ENCODE measurements around the gene BLID. TPM values are rescaled to one million over a fixed set of nuclear protein-coding genes. Genes with fewer than 3 reads are reported as not detected.

The BLID gene
- total and polyA plus RNA-seq, 7 donors, result 0.04 to 0.45 TPM; not detected in 5

DNA sequence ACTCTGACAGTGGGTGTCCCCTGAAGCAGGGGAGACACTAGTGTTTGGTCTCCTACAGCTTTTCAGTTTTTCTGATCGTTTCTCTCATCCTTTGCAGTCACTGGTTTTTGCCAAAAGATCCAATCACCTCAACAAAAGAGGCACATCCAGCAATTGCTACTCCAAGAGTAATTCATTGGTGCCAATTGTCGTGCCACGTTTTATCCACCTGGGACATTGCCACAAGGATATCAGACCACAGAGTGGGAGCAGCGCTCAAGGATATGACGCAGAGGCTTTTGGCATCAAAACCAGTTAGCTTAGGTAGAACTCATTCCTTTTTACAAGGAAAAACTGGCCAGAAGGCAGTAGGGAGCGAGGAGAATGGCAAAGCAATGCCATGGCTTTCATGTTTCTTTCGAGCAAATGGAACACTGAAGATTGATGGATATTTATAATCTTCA lies 40.9 kb upstream of the BLID start:
- intact Hi-C loops (cut with DNase I), result loop anchor here in 1 of 2 donors (1.0 kb wide), 1 partner anchor 61 kb away; no protein-coding TSS in a partner anchor

DNA sequence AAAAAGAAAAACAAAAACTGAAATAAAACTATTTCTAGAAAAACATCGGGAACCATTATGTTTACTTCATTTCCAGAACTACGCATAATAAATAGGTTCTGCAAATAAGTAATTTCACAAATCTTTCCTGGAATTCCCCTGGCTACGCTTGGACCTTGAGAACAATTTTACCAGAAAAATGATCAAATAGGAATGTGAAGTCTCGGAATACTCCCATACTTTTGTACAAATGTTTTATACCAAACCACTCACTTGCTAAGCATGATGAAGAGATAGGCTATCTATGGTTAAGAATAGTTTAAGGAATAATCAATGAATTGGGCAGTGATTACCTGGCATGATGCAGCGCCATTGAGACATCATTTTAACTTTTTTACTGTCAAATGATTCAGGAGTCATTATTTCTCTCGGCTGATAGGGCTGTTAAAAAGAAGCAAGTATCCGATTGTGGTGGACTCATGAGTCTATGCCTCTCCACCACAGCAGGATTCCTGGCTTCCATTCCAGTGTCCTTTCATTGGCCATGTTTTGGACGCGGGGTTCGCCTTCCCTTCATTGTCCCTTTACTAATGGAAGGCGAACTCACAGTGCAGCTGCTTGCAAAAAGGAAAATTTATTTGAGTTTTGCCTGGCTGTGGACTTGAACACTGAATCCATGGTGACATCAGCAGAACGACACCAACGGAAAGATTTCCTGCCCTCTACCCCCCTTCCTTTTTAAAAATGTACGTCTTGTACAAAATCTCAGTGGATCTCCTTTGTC lies 39.9 kb upstream of the BLID start:
- H3K4me1 ChIP-seq, result peaks cover 5% of the 10 kb centered on the region

More for the DNA sequence above, 40.9 kb upstream of the BLID start:
- H3K36me3 ChIP-seq (ENCODE audit: insufficient read depth in 1 of 2, low read depth in 1 of 2), result no peaks in the 10 kb centered on the region
- H3K27me3 ChIP-seq (ENCODE audit: insufficient read depth in 3 of 3, low read length in 2 of 3), result no peaks in the 10 kb centered on the region
- DNase-seq (peak in 1 of 2 donors; percentile 31), ATAC-seq (peak; percentile 55 to 78 (median 72))
- peak overlapping the region; percentile 73 for H3K4me3 ChIP-seq
- no peaks in the 10 kb centered on the region for H3K9me3 ChIP-seq
- H3K27ac ChIP-seq, result peak overlapping the region; percentile 78
- 16 to 27% (median 18%) methylated on average over 7 of the region's 7 CpGs for WGBS, 3 donors
- peaks cover 10% of the 10 kb centered on the region for H3K4me1 ChIP-seq
- TF ChIP-seq, protein P1, sequence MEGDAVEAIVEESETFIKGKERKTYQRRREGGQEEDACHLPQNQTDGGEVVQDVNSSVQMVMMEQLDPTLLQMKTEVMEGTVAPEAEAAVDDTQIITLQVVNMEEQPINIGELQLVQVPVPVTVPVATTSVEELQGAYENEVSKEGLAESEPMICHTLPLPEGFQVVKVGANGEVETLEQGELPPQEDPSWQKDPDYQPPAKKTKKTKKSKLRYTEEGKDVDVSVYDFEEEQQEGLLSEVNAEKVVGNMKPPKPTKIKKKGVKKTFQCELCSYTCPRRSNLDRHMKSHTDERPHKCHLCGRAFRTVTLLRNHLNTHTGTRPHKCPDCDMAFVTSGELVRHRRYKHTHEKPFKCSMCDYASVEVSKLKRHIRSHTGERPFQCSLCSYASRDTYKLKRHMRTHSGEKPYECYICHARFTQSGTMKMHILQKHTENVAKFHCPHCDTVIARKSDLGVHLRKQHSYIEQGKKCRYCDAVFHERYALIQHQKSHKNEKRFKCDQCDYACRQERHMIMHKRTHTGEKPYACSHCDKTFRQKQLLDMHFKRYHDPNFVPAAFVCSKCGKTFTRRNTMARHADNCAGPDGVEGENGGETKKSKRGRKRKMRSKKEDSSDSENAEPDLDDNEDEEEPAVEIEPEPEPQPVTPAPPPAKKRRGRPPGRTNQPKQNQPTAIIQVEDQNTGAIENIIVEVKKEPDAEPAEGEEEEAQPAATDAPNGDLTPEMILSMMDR (IDR thresholded peaks at IDR 0.05), result no peak

DNA sequence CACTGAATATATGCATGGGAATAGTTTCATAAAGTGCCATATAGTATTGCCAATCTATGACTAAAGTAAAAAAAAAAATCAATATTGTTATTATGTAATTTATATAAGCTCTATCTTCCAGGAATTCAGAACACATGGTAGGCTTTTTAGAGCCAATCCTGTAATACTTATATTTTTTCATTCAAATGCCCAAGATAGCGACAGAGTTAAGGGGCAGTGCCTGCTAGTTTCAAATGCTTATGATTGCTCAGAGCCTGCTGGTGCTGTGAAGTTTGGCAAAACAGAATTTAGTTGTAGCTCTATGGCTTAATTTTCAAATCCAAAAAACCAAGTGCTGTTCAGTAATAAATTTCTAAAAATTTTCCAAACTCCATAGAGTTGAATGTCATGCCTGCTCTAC lies 39.0 kb upstream of the BLID start:
- peaks cover 5% of the 10 kb centered on the region for H3K4me1 ChIP-seq
- no peak overlapping the region for H3K27ac ChIP-seq
- peak overlapping the region; percentile 73 for H3K4me3 ChIP-seq
- no peaks in the 10 kb centered on the region for H3K9me3 ChIP-seq
- DNase-seq, result no peak
- no peak for ATAC-seq
- TF ChIP-seq, protein P1 (IDR thresholded peaks at IDR 0.05), result no peak
- no peaks in the 10 kb centered on the region for H3K36me3 ChIP-seq (ENCODE audit: insufficient read depth in 1 of 2, low read depth in 1 of 2)
- intact Hi-C loops (cut with DNase I), result loop anchor here (5.0 kb wide), 2 partner anchors 38 to 48 kb away; partner anchors contain the start of gene BLID (in 1 of the 2)
- WGBS, 3 donors, result 69 to 75% (median 73%) methylated on average over 1 of the region's 1 CpG
- H3K27me3 ChIP-seq (ENCODE audit: insufficient read depth in 3 of 3, low read length in 2 of 3), result no peaks in the 10 kb centered on the region

More for the DNA sequence above, 39.9 kb upstream of the BLID start:
- TF ChIP-seq, protein P1 (IDR thresholded peaks at IDR 0.05), result no peak
- H3K9me3 ChIP-seq, result no peaks in the 10 kb centered on the region
- 40 to 69% (median 44%) methylated on average over 14 of the region's 14 CpGs for WGBS, 3 donors
- H3K36me3 ChIP-seq (ENCODE audit: insufficient read depth in 1 of 2, low read depth in 1 of 2), result no peaks in the 10 kb centered on the region
- H3K27me3 ChIP-seq (ENCODE audit: insufficient read depth in 3 of 3, low read length in 2 of 3), result no peaks in the 10 kb centered on the region
- H3K4me3 ChIP-seq, result peak overlapping the region; percentile 73
- ATAC-seq (peak in 1 of 4 donors; percentile 31), DNase-seq (no peak)
- H3K27ac ChIP-seq, result peak overlapping the region; percentile 78
- intact Hi-C loops (cut with DNase I), result no loop called here

DNA sequence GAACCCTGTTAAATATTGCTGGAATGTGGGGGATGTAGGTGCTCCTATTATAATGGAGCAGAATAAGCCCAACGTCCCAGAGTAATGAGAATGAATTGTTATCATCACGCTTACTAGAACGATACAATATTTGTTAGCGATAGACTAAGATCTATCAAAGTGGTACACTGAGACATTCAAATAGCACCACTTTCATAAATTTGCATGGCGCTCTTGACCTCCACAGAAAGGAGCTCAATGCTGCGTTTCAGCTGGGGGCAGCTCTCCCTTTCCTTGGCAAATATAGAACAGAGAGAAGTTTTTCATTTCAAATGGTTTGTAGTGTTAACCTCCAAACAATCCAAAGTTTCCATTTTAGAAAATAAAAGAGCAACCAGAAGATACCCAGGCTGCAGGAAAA lies 38.2 kb upstream of the BLID start:
- intact Hi-C loops (cut with DNase I), result loop anchor here (5.0 kb wide), 2 partner anchors 37 to 47 kb away; partner anchors contain the start of gene BLID (in 1 of the 2)
- Histone ChIP-seq H3K9me3 (no peaks in the 10 kb centered on the region), H3K36me3 (ENCODE audit: insufficient read depth in 1 of 2, low read depth in 1 of 2) (no peaks in the 10 kb centered on the region), H3K4me1 (peaks cover 5% of the 10 kb centered on the region), H3K4me3 (peak overlapping the region; percentile 73), H3K27ac (no peak overlapping the region), H3K27me3 (ENCODE audit: insufficient read depth in 3 of 3, low read length in 2 of 3) (no peaks in the 10 kb centered on the region)
- 68 to 85% (median 71%) methylated on average over 6 of the region's 6 CpGs for WGBS, 3 donors
- DNase-seq, result no peak
- TF ChIP-seq, protein P1 (IDR thresholded peaks at IDR 0.05), result no peak
- ATAC-seq, result no peak
